NCI-H2196 (cell line): ENCODE measurements around the gene CNPY2.

Experiments used
- DNase-seq: peaks from one replicate; lab custom pipeline; 2025; ENCODE audit not compliant: unreplicated experiment; lab: John Stamatoyannopoulos, UW

The CNPY2 gene

GRCh38 chr12:56260380-56260779 lies 55.4 kb downstream of the CNPY2 start:
- no peak for DNase-seq
